ENCODE results near the gene JUND. TPM values are rescaled to one million over a fixed set of nuclear protein-coding genes. Genes with fewer than 3 reads are reported as not detected.

JUND gene
- total and polyA plus RNA-seq, 2 experiments from 2014 or later = 40.0 to 181 TPM

GRCh38 chr19:18287836-18288772, 6.7 kb upstream of the JUND start (continued):
- TF ChIP-seq ZNF462 (CRISPR knock-in tag; IDR thresholded peaks at IDR 0.05) (no peak), REST (IDR thresholded peaks at IDR 0.05; ENCODE audit: unreplicated experiment) (no peak), CTCF (conservative IDR thresholded peaks at IDR 0.05; ENCODE audit: low read depth in 2 of 2) (peak; percentile 8 to 42; a peak in 2 of 4 replicates), NANOG (IDR thresholded peaks at IDR 0.05; ENCODE audit: borderline replicate concordance) (no peak), ZNF331 (CRISPR knock-in tag; IDR thresholded peaks at IDR 0.05; ENCODE audit: low read depth) (no peak), EZH2 (IDR thresholded peaks at IDR 0.05; ENCODE audit: low read depth, unreplicated experiment) (no peak), ZNF114 (CRISPR knock-in tag; IDR thresholded peaks at IDR 0.05) (no peak)
